SK-N-SH treated with all-trans-retinoic acid at 6 μM for 48 hours (cell line): ENCODE results near the gene RNU1-3.
A peak's percentile ranks its signal among the peaks of the same experiment; 100 is the strongest.
"Not testable (repeated sequence)": the region's sequence is repeated elsewhere in the genome, so short reads cannot be mapped to it uniquely, and the experiment has no call there.

ENCODE experiments used
- ATAC-seq: fragments of 200-7000 bp; cut with Tn5 transposase; 3 replicates; pipeline ENCODE4 v1.9.1; 2020; ENCODE audit warnings: mild to moderate bottlenecking, moderate library complexity

RNU1-3 gene

GRCh38 chr1:16666502-16667413, at the start of gene RNU1-3:
Gene RNU1-3, minus strand, starts transcription at chr1:16666948.
- peak; percentile 100 for ATAC-seq

- ATAC-seq, result not testable (repeated sequence)
Observed at GRCh38 chr1:16713480-16713879, 46.7 kb upstream of the RNU1-3 start.

GRCh38 chr1:16712984-16713383, 46.2 kb upstream of the RNU1-3 start:
- not testable (repeated sequence) for ATAC-seq

- ATAC-seq, result not testable (repeated sequence)
Observed at GRCh38 chr1:16712582-16712981, 45.8 kb upstream of the RNU1-3 start.

GRCh38 chr1:16712131-16712530, 45.4 kb upstream of the RNU1-3 start:
- ATAC-seq, result not testable (repeated sequence)

- not testable (repeated sequence) for ATAC-seq
Observed at GRCh38 chr1:16710618-16711017, 43.9 kb upstream of the RNU1-3 start.

GRCh38 chr1:16709659-16710087, 42.9 kb upstream of the RNU1-3 start:
- ATAC-seq, result peak; percentile 88

GRCh38 chr1:16708704-16709103, 42.0 kb upstream of the RNU1-3 start:
- not testable (repeated sequence) for ATAC-seq

- peak; percentile 5; the same call in 2 of the 3 replicates for ATAC-seq
Observed at GRCh38 chr1:16707130-16708093, 40.7 kb upstream of the RNU1-3 start.

- ATAC-seq, result not testable (repeated sequence)
Observed at GRCh38 chr1:16706302-16706701, 39.6 kb upstream of the RNU1-3 start.

GRCh38 chr1:16704502-16705100, 37.9 kb upstream of the RNU1-3 start:
- 0 out of 3 replicates have a peak, but pooled peaks have one; percentile 2 for ATAC-seq

GRCh38 chr1:16704076-16704475, 37.3 kb upstream of the RNU1-3 start:
- not testable (repeated sequence) for ATAC-seq

GRCh38 chr1:16703602-16704001, 36.9 kb upstream of the RNU1-3 start:
- ATAC-seq, result peak; percentile 21; the same call in 2 of the 3 replicates

- peak; percentile 81 for ATAC-seq
Observed at GRCh38 chr1:16703141-16703540, 36.4 kb upstream of the RNU1-3 start.

- ATAC-seq, result not testable (repeated sequence)
Observed at GRCh38 chr1:16702280-16702679, 35.5 kb upstream of the RNU1-3 start.

GRCh38 chr1:16701189-16701588, 34.4 kb upstream of the RNU1-3 start:
- not testable (repeated sequence) for ATAC-seq

GRCh38 chr1:16700138-16700895, 33.6 kb upstream of the RNU1-3 start:
- ATAC-seq, result not testable (repeated sequence)

- not testable (repeated sequence) for ATAC-seq
Observed at GRCh38 chr1:16699440-16699839, 32.7 kb upstream of the RNU1-3 start.

- ATAC-seq, result not testable (repeated sequence)
Observed at GRCh38 chr1:16697152-16697551, 30.4 kb upstream of the RNU1-3 start.

GRCh38 chr1:16696507-16697150, 29.9 kb upstream of the RNU1-3 start:
- ATAC-seq, result not testable (repeated sequence)

GRCh38 chr1:16694308-16694702, 27.6 kb upstream of the RNU1-3 start:
- ATAC-seq, result not testable (repeated sequence)
